Lung (tissue), 12 donors: ENCODE results near the gene DNAJA4. TPM values are rescaled to one million over a fixed set of nuclear protein-coding genes. Genes with fewer than 3 reads are reported as not detected.
"Not testable (repeated sequence)": the region's sequence is repeated elsewhere in the genome, so short reads cannot be mapped to it uniquely, and the experiment has no call there.

ENCODE experiments used
- ATAC-seq: fragments of 200-7000 bp; cut with Tn5 transposase; one replicate; pipeline ENCODE4 v1.9.1; 2020; ENCODE audit warnings: moderate number of reproducible peaks; ENCODE audit not compliant: insufficient read depth, low FRiP score
- DNase-seq, 3 donors: peaks; one replicate each; pipeline ENCODE4 v3.0.0-alpha.2; 2013 to 2017
- H3K27ac ChIP-seq, 2 donors: one replicate each; pipeline ENCODE4 v1.5.1; 2013; ENCODE audit warnings: mild to moderate bottlenecking in 2 of 2, moderate library complexity in 2 of 2, control low read depth in 1 of 2, inconsistent platforms in 1 of 2, low read depth in 1 of 2, low read length in 1 of 2
- H3K27me3 ChIP-seq, 3 donors: one replicate each; pipeline ENCODE4 v1.5.1; 2013; ENCODE audit warnings: low read length in 2 of 3; ENCODE audit not compliant: control insufficient read depth in 3 of 3, insufficient read depth in 3 of 3
- H3K36me3 ChIP-seq, 4 donors: one replicate each; pipeline ENCODE4 v1.5.1; 2013; ENCODE audit warnings: low read length in 4 of 4, mild to moderate bottlenecking in 1 of 4, moderate library complexity in 1 of 4; ENCODE audit not compliant: control insufficient read depth in 4 of 4, insufficient read depth in 4 of 4
- H3K4me1 ChIP-seq, 5 donors: one replicate each; pipeline ENCODE4 v1.5.1; 2013; ENCODE audit warnings: low read length in 5 of 5, mild to moderate bottlenecking in 2 of 5, moderate library complexity in 1 of 5; ENCODE audit not compliant: control insufficient read depth in 5 of 5, insufficient read depth in 5 of 5
- H3K4me3 ChIP-seq: one replicate; pipeline ENCODE4 v1.5.1; 2013; ENCODE audit warnings: mild to moderate bottlenecking, control low read depth, moderate library complexity
- H3K9ac ChIP-seq, 2 donors: one replicate each; pipeline ENCODE4 v1.5.1; 2013; ENCODE audit warnings: low read length in 2 of 2, control low read depth in 1 of 2; ENCODE audit not compliant: insufficient read depth in 1 of 2
- H3K9me3 ChIP-seq, 4 donors: one replicate each; pipeline ENCODE4 v1.5.1; 2013; ENCODE audit warnings: low read length in 3 of 4, mild to moderate bottlenecking in 1 of 4, moderate library complexity in 1 of 4; ENCODE audit not compliant: control insufficient read depth in 4 of 4, insufficient read depth in 3 of 4
- WGBS, 2 donors: extraction: QIAGEN DNeasy Blood & Tissue Kit; methylation state at CpG; one replicate each; pipeline ENCODE4 v1.1.7; 2013; 5-methylcytosine and 5-hydroxymethylcytosine counted together
- polyA plus RNA-seq, 2 donors: library from polyadenylated mRNA; stranded (reverse); fragments of 200-250 nt; gene quantifications; one replicate each; pipeline ENCODE4 v1.2.1, GENCODE V29; 2013
- total RNA-seq, 2 donors: library from RNA; depleted of rRNA in 1 of 2; stranded (reverse); fragments of >200 nt in 1 of 2; gene quantifications; one replicate each; pipeline ENCODE4 v1.2.1, GENCODE V29; 2014 to 2021
- TF ChIP-seq, protein P1 (sequence below): IDR thresholded peaks from 2 replicates; pipeline ENCODE4 v1.5.1; 2012; ENCODE audit warnings: mild to moderate bottlenecking; ENCODE audit errors: control extremely low read depth, extremely low read depth
- donor health status: control.
- donor health status: control.
- donor health status: Bipolar disorder and iron deficiency.
- donor health status: healthy.
- donor health status: DM: yes; HTN: yes; CAD: no.

Gene DNAJA4
- total and polyA plus RNA-seq, 4 donors: 19.3 to 74.6 (median 33.9) TPM

DNA sequence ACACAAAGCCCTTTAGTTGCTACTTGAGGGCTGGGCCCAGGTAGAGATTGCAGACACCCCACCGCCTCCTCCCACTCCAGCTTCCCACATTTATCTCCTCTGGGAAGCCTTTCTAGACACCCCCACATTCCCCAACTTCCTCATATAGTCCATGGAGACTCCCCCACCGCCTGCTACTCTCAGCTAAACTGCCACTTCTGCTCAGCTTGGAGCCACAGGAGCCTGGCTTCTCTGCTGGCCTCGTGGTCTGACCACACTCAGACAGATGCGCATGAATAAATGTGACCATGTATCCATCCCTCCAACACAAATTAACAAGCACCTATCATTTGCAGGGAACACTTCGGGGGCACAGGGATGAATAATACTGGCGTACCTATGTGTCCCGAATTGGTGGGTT lies 19.5 kb upstream of the DNAJA4 start:
- 61 to 69% methylated on average over 7 of the region's 7 CpGs for WGBS, 2 donors
- no peak for ATAC-seq
- H3K9me3 ChIP-seq: no peaks in the 10 kb centered on the region
- H3K36me3 ChIP-seq: no peaks in the 10 kb centered on the region
- H3K9ac ChIP-seq: no peak overlapping the region
- TF ChIP-seq, protein P1, sequence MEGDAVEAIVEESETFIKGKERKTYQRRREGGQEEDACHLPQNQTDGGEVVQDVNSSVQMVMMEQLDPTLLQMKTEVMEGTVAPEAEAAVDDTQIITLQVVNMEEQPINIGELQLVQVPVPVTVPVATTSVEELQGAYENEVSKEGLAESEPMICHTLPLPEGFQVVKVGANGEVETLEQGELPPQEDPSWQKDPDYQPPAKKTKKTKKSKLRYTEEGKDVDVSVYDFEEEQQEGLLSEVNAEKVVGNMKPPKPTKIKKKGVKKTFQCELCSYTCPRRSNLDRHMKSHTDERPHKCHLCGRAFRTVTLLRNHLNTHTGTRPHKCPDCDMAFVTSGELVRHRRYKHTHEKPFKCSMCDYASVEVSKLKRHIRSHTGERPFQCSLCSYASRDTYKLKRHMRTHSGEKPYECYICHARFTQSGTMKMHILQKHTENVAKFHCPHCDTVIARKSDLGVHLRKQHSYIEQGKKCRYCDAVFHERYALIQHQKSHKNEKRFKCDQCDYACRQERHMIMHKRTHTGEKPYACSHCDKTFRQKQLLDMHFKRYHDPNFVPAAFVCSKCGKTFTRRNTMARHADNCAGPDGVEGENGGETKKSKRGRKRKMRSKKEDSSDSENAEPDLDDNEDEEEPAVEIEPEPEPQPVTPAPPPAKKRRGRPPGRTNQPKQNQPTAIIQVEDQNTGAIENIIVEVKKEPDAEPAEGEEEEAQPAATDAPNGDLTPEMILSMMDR: no peak
- no peaks in the 10 kb centered on the region for H3K27me3 ChIP-seq
- no peak overlapping the region for H3K27ac ChIP-seq
- peaks cover 0 to 9% (median 0%) of the 10 kb centered on the region in 5 donors for H3K4me1 ChIP-seq
- no peak for DNase-seq
- no peak overlapping the region for H3K4me3 ChIP-seq

DNA sequence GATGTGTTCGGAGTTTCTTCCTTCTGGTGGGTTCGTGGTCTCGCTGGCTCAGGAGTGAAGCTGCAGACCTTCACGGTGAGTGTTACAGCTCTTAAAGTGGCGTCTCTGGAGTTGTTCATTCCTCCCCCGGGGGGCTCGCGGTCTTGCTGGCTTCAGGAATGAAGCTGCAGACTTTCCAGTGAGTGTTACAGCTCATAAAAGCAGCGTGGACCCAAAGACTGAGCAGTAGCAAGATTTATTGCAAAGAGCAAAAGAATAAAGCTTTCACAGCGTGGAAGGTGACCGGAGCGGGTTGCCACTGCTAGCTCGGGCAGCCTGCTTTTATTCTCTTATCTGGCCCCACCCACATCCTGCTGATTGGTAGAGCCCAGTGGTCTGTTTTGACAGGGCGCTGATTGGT lies 19.0 kb upstream of the DNAJA4 start:
- not testable (repeated sequence) for H3K36me3 ChIP-seq, H3K9ac ChIP-seq, ATAC-seq, H3K4me1 ChIP-seq, H3K27ac ChIP-seq, H3K4me3 ChIP-seq, H3K27me3 ChIP-seq, DNase-seq, H3K9me3 ChIP-seq
- WGBS, 2 donors: 80 to 86% methylated on average over 13 of the region's 14 CpGs

DNA sequence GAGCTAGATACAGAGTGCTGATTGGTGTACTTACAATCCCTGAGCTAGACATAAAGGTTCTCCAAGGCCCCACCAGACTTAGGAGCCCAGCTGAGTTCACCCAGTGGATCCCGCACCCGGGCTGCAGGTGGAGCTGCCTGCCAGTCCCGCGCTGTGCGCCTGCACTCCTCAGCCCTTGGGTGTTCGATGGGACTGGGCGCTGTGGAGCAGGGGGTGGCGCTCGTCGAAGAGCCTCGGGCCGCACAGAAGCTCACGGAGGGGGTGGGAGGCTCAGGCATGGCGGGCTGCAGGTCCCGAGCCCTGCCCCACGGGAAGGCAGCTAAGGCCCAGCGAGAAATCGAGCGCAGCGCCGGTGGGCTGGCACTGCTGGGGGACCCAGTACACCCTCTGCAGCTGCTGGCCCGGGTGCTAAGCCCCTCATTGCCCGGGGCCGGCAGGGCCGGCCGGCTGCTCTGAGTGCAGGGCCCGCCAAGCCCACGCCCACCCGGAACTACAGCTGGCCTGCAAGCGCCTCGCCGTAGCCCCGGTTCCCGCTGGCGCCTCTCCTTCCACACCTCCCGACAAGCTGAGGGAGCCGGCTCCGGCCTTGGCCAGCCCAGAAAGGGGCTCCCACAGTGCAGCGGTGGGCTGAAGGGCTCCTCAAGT lies 18.3 kb upstream of the DNAJA4 start:
- not testable (repeated sequence) for H3K4me1 ChIP-seq, H3K27me3 ChIP-seq, H3K9me3 ChIP-seq, DNase-seq, ATAC-seq, H3K36me3 ChIP-seq, H3K27ac ChIP-seq, H3K9ac ChIP-seq, H3K4me3 ChIP-seq
- 96 to 98% methylated on average over 32 to 39 of the region's 39 CpGs for WGBS, 2 donors

DNA sequence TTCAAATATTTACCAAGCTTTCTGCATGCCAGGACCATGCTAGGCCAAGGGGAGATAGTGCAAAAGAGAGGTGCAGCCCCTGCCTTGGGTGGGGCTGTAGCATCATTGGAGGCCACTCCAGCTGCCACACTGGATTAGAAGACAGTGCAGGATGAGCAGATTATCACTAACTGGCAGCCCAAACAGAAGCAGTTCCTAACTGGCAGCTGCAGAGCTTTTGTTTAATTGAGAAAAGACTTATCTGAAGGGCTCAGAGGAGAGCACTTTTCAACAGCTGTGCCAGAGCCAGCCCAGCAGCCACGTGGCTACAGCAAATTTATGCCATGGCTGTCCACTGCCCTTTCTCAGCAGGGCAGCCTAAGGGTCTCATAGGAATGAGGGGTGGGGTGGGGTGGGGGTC lies 16.5 kb upstream of the DNAJA4 start:
- no peaks in the 10 kb centered on the region for H3K36me3 ChIP-seq
- no peak overlapping the region for H3K27ac ChIP-seq
- no peaks in the 10 kb centered on the region for H3K27me3 ChIP-seq
- TF ChIP-seq, protein P1: no peak
- ATAC-seq (no peak), DNase-seq (no peak)
- 65 to 88% methylated on average over 1 of the region's 1 CpG for WGBS, 2 donors
- H3K9me3 ChIP-seq: no peaks in the 10 kb centered on the region
- H3K9ac ChIP-seq: no peak overlapping the region
- no peak overlapping the region for H3K4me3 ChIP-seq
- H3K4me1 ChIP-seq: peaks cover 0 to 9% (median 0%) of the 10 kb centered on the region in 5 donors
